HEK293 (cell line): ENCODE measurements around the gene SPIN2A.
"Not testable (repeated sequence)": the region's sequence is repeated elsewhere in the genome, so short reads cannot be mapped to it uniquely, and the experiment has no call there.

ENCODE experiments used
- CTCF ChIA-PET: fragments of 350-600 bp; formaldehyde crosslinking; extraction: SDS; loops from one replicate; lab custom pipeline; 2021; ENCODE audit warnings: antibody characterized with exemption; lab: Yijun Ruan, JAX
- POLR2A ChIA-PET: fragments of 300-600 bp; formaldehyde crosslinking; extraction: SDS; loops from one replicate; lab custom pipeline; 2020; ENCODE audit warnings: antibody characterized with exemption, inconsistent platforms; lab: Yijun Ruan, JAX
- H3K27ac ChIP-seq: fragments of 200-500 bp; sonication (Bioruptor generic); 2 replicates; pipeline ENCODE4 v1.5.1; 2014; ENCODE audit warnings: low read depth, low read length, control low read depth, inconsistent platforms; ENCODE audit errors: extremely low read depth
- H3K36me3 ChIP-seq, 2 experiments: fragments of 200-500 bp in 1 of 2; sonication (Bioruptor generic) in 1 of 2; 1 replicate in 1 of 2; 2 replicates in 1 of 2; pipeline ENCODE4 v1.5.1; 2014 to 2017; ENCODE audit warnings: inconsistent platforms in 2 of 2, low read length in 2 of 2; ENCODE audit not compliant: control insufficient read depth in 2 of 2, insufficient read depth in 1 of 2
- H3K4me1 ChIP-seq: fragments of 200-500 bp; sonication (Bioruptor generic); 2 replicates; pipeline ENCODE4 v1.5.1; 2014; ENCODE audit warnings: mild to moderate bottlenecking, low read length, inconsistent platforms; ENCODE audit not compliant: control insufficient read depth, insufficient read depth
- H3K4me3 ChIP-seq: 2 replicates; pipeline ENCODE4 v1.5.1; 2011; ENCODE audit warnings: low read depth, mild to moderate bottlenecking, control low read depth, low read length, moderate library complexity
- H3K9me3 ChIP-seq: fragments of 200-500 bp; sonication (Bioruptor generic); 2 replicates; pipeline ENCODE4 v1.5.1; 2014; ENCODE audit warnings: low read depth, low read length, inconsistent platforms; ENCODE audit not compliant: control insufficient read depth, insufficient read depth
- HOXC10 ChIP-seq: sonication (generic); formaldehyde crosslinking; IDR thresholded peaks from 2 replicates; pipeline ENCODE4 v1.8.1; 2023; ENCODE audit warnings: mild to moderate bottlenecking, missing genetic modification reagents
- IKZF3 ChIP-seq: fragments of 450-650 bp; IDR thresholded peaks from 2 replicates; pipeline ENCODE4 v1.5.0; 2018; ENCODE audit warnings: missing biosample characterization, mild to moderate bottlenecking, missing genetic modification characterization, moderate library complexity
- KLF1 ChIP-seq: fragments of 450-650 bp; formaldehyde crosslinking; IDR thresholded peaks from 2 replicates; pipeline ENCODE4 v1.5.1; 2016; ENCODE audit warnings: missing biosample characterization, missing genetic modification characterization
- KLF9 ChIP-seq: fragments of 450-650 bp; formaldehyde crosslinking; IDR thresholded peaks from 2 replicates; pipeline ENCODE4 v1.5.1; 2016; ENCODE audit warnings: missing biosample characterization, missing genetic modification characterization, low read depth
- MEIS1 ChIP-seq: sonication (generic); formaldehyde crosslinking; IDR thresholded peaks from 2 replicates; pipeline ENCODE4 v1.8.1; 2022; ENCODE audit warnings: missing genetic modification reagents, mild to moderate bottlenecking, borderline replicate concordance
- OSR2 ChIP-seq: fragments of 450-650 bp; formaldehyde crosslinking; IDR thresholded peaks from 2 replicates; pipeline ENCODE4 v1.5.1; 2016; ENCODE audit warnings: missing biosample characterization, missing genetic modification characterization
- PATZ1 ChIP-seq: fragments of 450-650 bp; formaldehyde crosslinking; IDR thresholded peaks from 2 replicates; pipeline ENCODE4 v1.5.1; 2016; ENCODE audit warnings: missing biosample characterization, missing genetic modification characterization
- PBX3 ChIP-seq: sonication (generic); formaldehyde crosslinking; IDR thresholded peaks from 2 replicates; pipeline ENCODE4 v1.8.1; 2022; ENCODE audit warnings: mild to moderate bottlenecking, moderate library complexity, missing genetic modification reagents
- PRDM10 ChIP-seq: fragments of 450-650 bp; formaldehyde crosslinking; IDR thresholded peaks from 2 replicates; pipeline ENCODE4 v1.5.1; 2016; ENCODE audit warnings: missing biosample characterization, missing genetic modification characterization
- REST ChIP-seq: fragments of 450-650 bp; formaldehyde crosslinking; IDR thresholded peaks from 2 replicates; pipeline ENCODE4 v1.5.1; 2016; ENCODE audit warnings: missing biosample characterization, missing genetic modification characterization
- SCRT2 ChIP-seq: fragments of 450-650 bp; formaldehyde crosslinking; IDR thresholded peaks from 2 replicates; pipeline ENCODE4 v1.5.1; 2016; ENCODE audit warnings: missing biosample characterization, missing genetic modification characterization
- ZNF155 ChIP-seq: fragments of 450-650 bp; formaldehyde crosslinking; IDR thresholded peaks from 2 replicates; pipeline ENCODE4 v1.5.1; 2016; ENCODE audit warnings: missing biosample characterization, missing genetic modification characterization
- ZNF211 ChIP-seq: fragments of 450-650 bp; formaldehyde crosslinking; IDR thresholded peaks from 2 replicates; pipeline ENCODE4 v1.5.1; 2016; ENCODE audit warnings: low read depth, missing biosample characterization, missing genetic modification characterization
- ZNF391 ChIP-seq: fragments of 450-650 bp; formaldehyde crosslinking; IDR thresholded peaks from 2 replicates; pipeline ENCODE4 v1.5.1; 2016; ENCODE audit warnings: low read depth, missing biosample characterization, missing genetic modification characterization, borderline replicate concordance
- ZNF518A ChIP-seq: fragments of 450-650 bp; formaldehyde crosslinking; conservative IDR thresholded peaks from 2 replicates; pipeline ENCODE4 v1.5.1; 2016; ENCODE audit warnings: low read depth, missing biosample characterization, missing genetic modification characterization
- ZNF621 ChIP-seq: fragments of 450-650 bp; formaldehyde crosslinking; IDR thresholded peaks from 2 replicates; pipeline ENCODE4 v1.5.1; 2017; ENCODE audit warnings: missing biosample characterization, missing genetic modification characterization
- ZNF785 ChIP-seq: fragments of 450-650 bp; formaldehyde crosslinking; IDR thresholded peaks from 2 replicates; pipeline ENCODE4 v1.5.1; 2016; ENCODE audit warnings: missing biosample characterization, missing genetic modification characterization

SPIN2A gene

GRCh38 chrX:57155171-57155570 lies 18.0 kb upstream of the SPIN2A start:
- H3K9me3 ChIP-seq, result no peaks in the 10 kb centered on the region; the same call in 1 of the 2 replicates
- ChIA-PET CTCF (interaction anchor here (0.7 to 1.2 kb wide), 2 partner anchors 42 to 299 kb away, joined by 3 read pairs; no protein-coding TSS in a partner anchor), POLR2A (no interaction called here)
- no peaks in the 10 kb centered on the region for H3K4me1 ChIP-seq
- H3K27ac ChIP-seq, result no peak overlapping the region
- no peak for TF ChIP-seq ZNF391
- TF ChIP-seq PBX3 (CRISPR knock-in tag), result no peak
- no peak for TF ChIP-seq OSR2 (tag by site-specific recombination)
- no peak for TF ChIP-seq MEIS1
- no peak for TF ChIP-seq ZNF155
- TF ChIP-seq KLF9 (tag by site-specific recombination), result no peak
- no peak for TF ChIP-seq KLF1 (tag by site-specific recombination)
- TF ChIP-seq ZNF785 (tag by site-specific recombination), result no peak
- TF ChIP-seq ZNF211, result no peak
- no peak for TF ChIP-seq IKZF3 (tag by site-specific recombination)
- TF ChIP-seq ZNF518A (tag by site-specific recombination), result no peak
- TF ChIP-seq PATZ1, result no peak
- TF ChIP-seq PRDM10 (tag by site-specific recombination), result no peak
- no peak for TF ChIP-seq REST (tag by site-specific recombination)
- TF ChIP-seq ZNF621 (tag by site-specific recombination), result no peak
- TF ChIP-seq SCRT2 (tag by site-specific recombination), result no peak
- no peak for TF ChIP-seq HOXC10
- TF ChIP-seq, all 188 proteins: peak for 0
- Histone ChIP-seq H3K4me3 (no peak overlapping the region), H3K36me3 (no peaks in the 10 kb centered on the region)

GRCh38 chrX:57152222-57152621 lies 15.0 kb upstream of the SPIN2A start:
- H3K27ac ChIP-seq, H3K36me3 ChIP-seq, H3K9me3 ChIP-seq, H3K4me3 ChIP-seq, CTCF ChIA-PET, POLR2A ChIA-PET, H3K4me1 ChIP-seq: not testable (repeated sequence)
